NT2/D1 (cell line): ENCODE measurements around the gene SYNPR.

Experiments
- DNase-seq: peaks from one replicate; pipeline ENCODE4 v3.0.0-alpha.2; 2011; ENCODE audit warnings: low read depth, low spot score
- H3K27me3 ChIP-seq: 2 replicates; pipeline ENCODE4 v1.6.0; 2011; ENCODE audit warnings: mild to moderate bottlenecking; ENCODE audit not compliant: insufficient read length, insufficient read depth
- H3K36me3 ChIP-seq: 2 replicates; pipeline ENCODE4 v1.6.1; 2011; ENCODE audit warnings: mild to moderate bottlenecking, low read length, mixed read lengths; ENCODE audit not compliant: insufficient read depth, insufficient read length
- H3K4me1 ChIP-seq: 2 replicates; pipeline ENCODE4 v1.5.1; 2011; ENCODE audit not compliant: insufficient read depth, insufficient read length
- H3K4me3 ChIP-seq: 2 replicates; pipeline ENCODE4 v1.5.1; 2011; ENCODE audit warnings: low read depth; ENCODE audit not compliant: insufficient read length
- H3K9ac ChIP-seq: 2 replicates; pipeline ENCODE4 v1.6.0; 2011; ENCODE audit warnings: low read depth; ENCODE audit not compliant: insufficient read length
- H3K9me3 ChIP-seq: 2 replicates; pipeline ENCODE4 v1.5.1; 2011; ENCODE audit warnings: mild to moderate bottlenecking, low read length; ENCODE audit not compliant: insufficient read depth
- SUZ12 ChIP-seq: IDR thresholded peaks from 2 replicates; pipeline ENCODE4 v1.6.1; 2011; ENCODE audit not compliant: insufficient read length, insufficient read depth; ENCODE audit errors: extremely low read depth
- YY1 ChIP-seq: IDR thresholded peaks from 2 replicates; pipeline ENCODE4 v1.6.1; 2011; ENCODE audit not compliant: insufficient read length, insufficient read depth
- ZNF274 ChIP-seq: IDR thresholded peaks from 2 replicates; pipeline ENCODE4 v1.6.1; 2011; ENCODE audit warnings: mild to moderate bottlenecking, low read depth, low read length

Gene SYNPR

GRCh38 chr3:63654931-63655330 is 376.8 kb downstream of the SYNPR start:
- Histone ChIP-seq H3K9ac (no peak overlapping the region), H3K4me3 (no peak overlapping the region), H3K4me1 (no peaks in the 10 kb centered on the region), H3K9me3 (no peaks in the 10 kb centered on the region), H3K36me3 (no peaks in the 10 kb centered on the region), H3K27me3 (no peaks in the 10 kb centered on the region)
- TF ChIP-seq SUZ12, result no peak
- no peak for TF ChIP-seq YY1
- TF ChIP-seq ZNF274, result no peak
- DNase-seq, result no peak

DNA sequence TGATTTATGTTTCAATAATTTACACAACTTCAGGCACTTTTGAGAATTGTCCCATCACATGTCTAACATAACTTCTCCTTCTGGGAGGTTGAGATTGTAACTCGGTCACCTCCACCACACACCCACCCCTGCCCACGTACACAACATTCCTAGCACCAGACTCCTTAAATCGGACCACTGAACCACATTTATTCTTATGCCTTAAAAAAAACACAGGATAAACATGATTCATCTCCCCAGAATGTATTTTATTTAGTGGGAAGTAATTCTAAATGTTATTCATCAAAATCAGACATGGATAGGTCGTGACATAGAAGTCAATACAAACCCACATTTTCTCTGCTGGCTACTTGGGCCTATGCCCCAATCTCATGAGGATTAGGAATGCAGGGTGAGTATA is 377.4 kb downstream of the SYNPR start:
- no peak overlapping the region for H3K4me3 ChIP-seq
- H3K9ac ChIP-seq, result no peak overlapping the region
- no peaks in the 10 kb centered on the region for H3K36me3 ChIP-seq
- H3K9me3 ChIP-seq, result no peaks in the 10 kb centered on the region
- no peaks in the 10 kb centered on the region for H3K27me3 ChIP-seq
- H3K4me1 ChIP-seq, result no peaks in the 10 kb centered on the region
- no peak for DNase-seq
- no peak for TF ChIP-seq ZNF274
- no peak for TF ChIP-seq YY1
- no peak for TF ChIP-seq SUZ12

- H3K4me3 ChIP-seq, result no peak overlapping the region
Measured at GRCh38 chr3:63656786-63657185, 378.7 kb downstream of the SYNPR start.

GRCh38 chr3:63661242-63661641 is 383.1 kb downstream of the SYNPR start:
- no peaks in the 10 kb centered on the region for H3K4me1 ChIP-seq
- no peak for DNase-seq
- TF ChIP-seq ZNF274 (no peak), SUZ12 (no peak), YY1 (no peak)
- no peaks in the 10 kb centered on the region for H3K9me3 ChIP-seq
- H3K9ac ChIP-seq, result no peak overlapping the region
- H3K36me3 ChIP-seq, result no peaks in the 10 kb centered on the region
- H3K4me3 ChIP-seq, result no peak overlapping the region
- H3K27me3 ChIP-seq, result no peaks in the 10 kb centered on the region

More at GRCh38 chr3:63656786-63657185, 378.7 kb downstream of the SYNPR start:
- no peaks in the 10 kb centered on the region for H3K27me3 ChIP-seq
- no peaks in the 10 kb centered on the region for H3K9me3 ChIP-seq
- no peak overlapping the region for H3K9ac ChIP-seq
- no peaks in the 10 kb centered on the region for H3K36me3 ChIP-seq
- H3K4me1 ChIP-seq, result no peaks in the 10 kb centered on the region
- DNase-seq, result no peak
- TF ChIP-seq ZNF274, result no peak
- TF ChIP-seq YY1, result no peak
- no peak for TF ChIP-seq SUZ12

GRCh38 chr3:63662011-63662410 is 383.9 kb downstream of the SYNPR start:
- H3K9me3 ChIP-seq, result no peaks in the 10 kb centered on the region
- H3K4me3 ChIP-seq, result no peak overlapping the region
- no peak overlapping the region for H3K9ac ChIP-seq
- no peak for TF ChIP-seq YY1
- no peak for TF ChIP-seq SUZ12
- no peak for TF ChIP-seq ZNF274
- no peaks in the 10 kb centered on the region for H3K27me3 ChIP-seq
- H3K4me1 ChIP-seq, result no peaks in the 10 kb centered on the region
- no peaks in the 10 kb centered on the region for H3K36me3 ChIP-seq
- DNase-seq, result no peak

DNA sequence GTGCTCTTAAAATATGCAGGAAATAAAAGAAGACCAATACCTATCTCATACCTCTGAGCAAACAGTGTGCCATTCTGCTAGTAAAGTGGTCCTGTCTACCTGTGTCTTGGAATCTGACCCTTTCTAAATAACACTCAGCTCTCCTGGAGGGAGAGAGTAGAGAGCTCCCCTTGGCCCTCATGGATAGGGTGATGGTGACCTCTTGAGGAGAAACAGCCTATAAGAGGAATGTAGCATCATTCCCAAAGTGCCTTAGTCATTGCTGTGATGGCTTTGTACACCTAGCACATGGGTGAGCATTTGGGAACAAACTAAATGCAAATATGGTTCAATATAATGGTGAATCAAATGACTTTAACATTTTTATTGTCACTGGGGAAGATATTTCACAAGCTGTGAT is 384.4 kb downstream of the SYNPR start:
- no peaks in the 10 kb centered on the region for H3K9me3 ChIP-seq
- TF ChIP-seq SUZ12 (no peak), YY1 (no peak), ZNF274 (no peak)
- H3K9ac ChIP-seq, result no peak overlapping the region
- no peaks in the 10 kb centered on the region for H3K27me3 ChIP-seq
- H3K36me3 ChIP-seq, result no peaks in the 10 kb centered on the region
- no peak overlapping the region for H3K4me3 ChIP-seq
- no peaks in the 10 kb centered on the region for H3K4me1 ChIP-seq
- peak; percentile 25 for DNase-seq
